Measurements from ENCODE around the gene SLC44A1.

Gene SLC44A1

GRCh38 chr9:105354448-105354847, 110.0 kb downstream of the SLC44A1 start:
- Histone ChIP-seq H3K9ac (no peak overlapping the region), H3K4me2 (ENCODE audit: low read length) (no peak overlapping the region), H3K27me3 (ENCODE audit: control insufficient read depth, insufficient read depth, low read length) (no peaks in the 10 kb centered on the region), H3K4me1 (no peaks in the 10 kb centered on the region), H2AFZ (no peak overlapping the region), H3K4me3 (ENCODE audit: low read depth, low read length) (no peak overlapping the region), H3K36me3 (ENCODE audit: control insufficient read depth, insufficient read depth, low read length) (no peaks in the 10 kb centered on the region), H3K9me3 (ENCODE audit: control insufficient read depth, low read length) (no peaks in the 10 kb centered on the region), H3K79me2 (no peaks in the 10 kb centered on the region), H3K27ac (no peak overlapping the region)
- TF ChIP-seq, protein P1, sequence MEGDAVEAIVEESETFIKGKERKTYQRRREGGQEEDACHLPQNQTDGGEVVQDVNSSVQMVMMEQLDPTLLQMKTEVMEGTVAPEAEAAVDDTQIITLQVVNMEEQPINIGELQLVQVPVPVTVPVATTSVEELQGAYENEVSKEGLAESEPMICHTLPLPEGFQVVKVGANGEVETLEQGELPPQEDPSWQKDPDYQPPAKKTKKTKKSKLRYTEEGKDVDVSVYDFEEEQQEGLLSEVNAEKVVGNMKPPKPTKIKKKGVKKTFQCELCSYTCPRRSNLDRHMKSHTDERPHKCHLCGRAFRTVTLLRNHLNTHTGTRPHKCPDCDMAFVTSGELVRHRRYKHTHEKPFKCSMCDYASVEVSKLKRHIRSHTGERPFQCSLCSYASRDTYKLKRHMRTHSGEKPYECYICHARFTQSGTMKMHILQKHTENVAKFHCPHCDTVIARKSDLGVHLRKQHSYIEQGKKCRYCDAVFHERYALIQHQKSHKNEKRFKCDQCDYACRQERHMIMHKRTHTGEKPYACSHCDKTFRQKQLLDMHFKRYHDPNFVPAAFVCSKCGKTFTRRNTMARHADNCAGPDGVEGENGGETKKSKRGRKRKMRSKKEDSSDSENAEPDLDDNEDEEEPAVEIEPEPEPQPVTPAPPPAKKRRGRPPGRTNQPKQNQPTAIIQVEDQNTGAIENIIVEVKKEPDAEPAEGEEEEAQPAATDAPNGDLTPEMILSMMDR (IDR thresholded peaks at IDR 0.05) = no peak

GRCh38 chr9:105355781-105356180, 111.3 kb downstream of the SLC44A1 start:
- Histone ChIP-seq H3K27ac (no peak overlapping the region), H3K27me3 (ENCODE audit: control insufficient read depth, insufficient read depth, low read length) (no peaks in the 10 kb centered on the region), H3K4me1 (no peaks in the 10 kb centered on the region), H3K79me2 (no peaks in the 10 kb centered on the region), H3K4me3 (ENCODE audit: low read depth, low read length) (no peak overlapping the region), H3K9ac (no peak overlapping the region), H3K4me2 (ENCODE audit: low read length) (no peak overlapping the region), H3K36me3 (ENCODE audit: control insufficient read depth, insufficient read depth, low read length) (no peaks in the 10 kb centered on the region), H2AFZ (no peak overlapping the region), H3K9me3 (ENCODE audit: control insufficient read depth, low read length) (no peaks in the 10 kb centered on the region)
- TF ChIP-seq, protein P1 (IDR thresholded peaks at IDR 0.05) = no peak

- H3K4me1 ChIP-seq = peaks cover 2% of the 10 kb centered on the region
- H3K4me3 ChIP-seq (ENCODE audit: low read depth, low read length) = no peak overlapping the region
- H2AFZ ChIP-seq = no peak overlapping the region
- H3K27ac ChIP-seq = no peak overlapping the region
- no peaks in the 10 kb centered on the region for H3K27me3 ChIP-seq (ENCODE audit: control insufficient read depth, insufficient read depth, low read length)
- no peaks in the 10 kb centered on the region for H3K9me3 ChIP-seq (ENCODE audit: control insufficient read depth, low read length)
- H3K9ac ChIP-seq = no peak overlapping the region
- no peaks in the 10 kb centered on the region for H3K79me2 ChIP-seq
- TF ChIP-seq, protein P1 (IDR thresholded peaks at IDR 0.05) = no peak
- H3K36me3 ChIP-seq (ENCODE audit: control insufficient read depth, insufficient read depth, low read length) = no peaks in the 10 kb centered on the region
- no peak overlapping the region for H3K4me2 ChIP-seq (ENCODE audit: low read length)
These were observed 113.5 kb downstream of the SLC44A1 start for GRCh38 chr9:105357937-105358336.

- Histone ChIP-seq H3K9me3 (ENCODE audit: control insufficient read depth, low read length) (no peaks in the 10 kb centered on the region), H3K4me3 (ENCODE audit: low read depth, low read length) (no peak overlapping the region), H3K4me1 (peaks cover 2% of the 10 kb centered on the region), H3K27me3 (ENCODE audit: control insufficient read depth, insufficient read depth, low read length) (no peaks in the 10 kb centered on the region), H3K79me2 (no peaks in the 10 kb centered on the region), H3K27ac (no peak overlapping the region), H3K36me3 (ENCODE audit: control insufficient read depth, insufficient read depth, low read length) (no peaks in the 10 kb centered on the region), H3K9ac (no peak overlapping the region), H2AFZ (no peak overlapping the region), H3K4me2 (ENCODE audit: low read length) (no peak overlapping the region)
- TF ChIP-seq, protein P1 (IDR thresholded peaks at IDR 0.05) = no peak
These were observed 115.4 kb downstream of the SLC44A1 start for GRCh38 chr9:105359892-105360291.

DNA sequence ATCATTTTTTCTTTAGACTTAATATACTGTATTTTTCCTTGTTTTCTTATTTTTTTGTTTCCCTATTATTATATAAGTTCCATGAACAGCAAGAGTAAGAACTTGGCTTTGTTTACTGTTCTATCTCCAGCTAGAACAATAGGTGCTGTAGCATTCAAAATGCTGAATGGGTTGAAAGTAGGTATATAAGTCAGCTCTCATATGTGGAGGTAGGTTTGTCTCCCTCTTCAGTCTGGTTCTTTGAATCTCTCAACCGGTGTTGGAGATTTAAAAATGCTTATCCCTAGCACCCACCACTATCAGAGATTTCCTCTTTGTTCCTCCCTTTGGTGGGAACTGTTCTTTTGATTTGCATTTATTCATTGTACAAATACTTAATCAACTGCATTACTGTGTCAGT, 115.9 kb downstream of the SLC44A1 start:
- Histone ChIP-seq H2AFZ (no peak overlapping the region), H3K9me3 (ENCODE audit: control insufficient read depth, low read length) (no peaks in the 10 kb centered on the region), H3K9ac (no peak overlapping the region), H3K4me1 (peaks cover 2% of the 10 kb centered on the region), H3K27ac (no peak overlapping the region), H3K4me3 (ENCODE audit: low read depth, low read length) (no peak overlapping the region), H3K36me3 (ENCODE audit: control insufficient read depth, insufficient read depth, low read length) (no peaks in the 10 kb centered on the region), H3K79me2 (no peaks in the 10 kb centered on the region), H3K27me3 (ENCODE audit: control insufficient read depth, insufficient read depth, low read length) (no peaks in the 10 kb centered on the region), H3K4me2 (ENCODE audit: low read length) (no peak overlapping the region)
- TF ChIP-seq, protein P1 (IDR thresholded peaks at IDR 0.05) = no peak

Data from parathyroid adenoma (tissue), 2 donors.